ACC112 (cell line): ENCODE results near the gene ZMYND10.

Experiments used
- H2AFZ ChIP-seq: fragments of 200-600 bp; sonication (generic); one replicate; pipeline ENCODE4 v1.6.0; 2017; ENCODE audit warnings: antibody characterized with exemption, low read length; ENCODE audit not compliant: unreplicated experiment
- H3K27ac ChIP-seq: fragments of 200-600 bp; sonication (generic); 2 replicates; pipeline ENCODE4 v1.5.1; 2014; ENCODE audit warnings: low read depth, mild to moderate bottlenecking, antibody characterized with exemption, low read length, moderate library complexity
- H3K27me3 ChIP-seq: fragments of 200-600 bp; sonication (generic); 2 replicates; pipeline ENCODE4 v1.6.1; 2014; ENCODE audit warnings: mild to moderate bottlenecking, antibody characterized with exemption, low read length, moderate library complexity, mixed read lengths; ENCODE audit not compliant: insufficient read depth
- H3K36me3 ChIP-seq: fragments of 200-600 bp; sonication (generic); 2 replicates; pipeline ENCODE4 v1.6.1; 2016; ENCODE audit warnings: mild to moderate bottlenecking, antibody characterized with exemption, low read length, moderate library complexity, mixed read lengths; ENCODE audit not compliant: insufficient read depth
- H3K4me1 ChIP-seq: fragments of 200-600 bp; sonication (generic); one replicate; pipeline ENCODE4 v1.6.1; 2016; ENCODE audit warnings: low read length, mixed read lengths; ENCODE audit not compliant: insufficient read depth, unreplicated experiment, control insufficient read depth
- H3K4me3 ChIP-seq: fragments of 200-600 bp; sonication (generic); 2 replicates; pipeline ENCODE4 v1.5.1; 2014; ENCODE audit warnings: mild to moderate bottlenecking, low read depth, low read length
- H3K79me2 ChIP-seq: fragments of 200-600 bp; sonication (generic); one replicate; pipeline ENCODE4 v1.6.0; 2016; ENCODE audit warnings: low read length; ENCODE audit not compliant: control insufficient read depth, unreplicated experiment, insufficient read depth

ZMYND10 gene

DNA sequence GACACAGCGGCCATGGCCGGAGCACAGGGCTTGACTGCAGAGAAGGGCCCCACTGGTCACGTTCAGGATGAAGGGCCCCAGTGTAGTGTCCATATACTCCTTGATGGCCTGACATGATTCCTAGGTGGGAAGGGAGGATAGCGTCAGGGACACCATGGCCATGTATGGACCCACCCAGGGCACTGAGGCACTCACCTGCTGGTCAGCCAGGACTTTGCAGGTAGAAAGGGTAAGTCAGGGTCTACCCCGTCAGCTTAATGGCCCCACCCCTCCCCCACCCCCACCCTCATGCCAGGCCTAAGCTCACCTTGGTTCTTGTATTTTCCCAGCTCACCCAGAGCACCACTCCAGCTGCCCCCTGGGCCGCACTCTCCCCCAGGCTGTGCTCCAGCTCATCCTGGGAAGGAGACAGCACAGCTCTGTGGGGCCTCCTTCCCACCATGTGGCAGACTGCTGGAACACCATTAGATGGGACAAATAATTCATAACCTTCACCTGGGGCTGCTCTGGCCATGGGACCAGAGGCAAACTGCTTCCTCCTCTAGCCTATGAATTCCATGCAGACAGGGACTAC is 44.8 kb downstream of the ZMYND10 start:
- no peak overlapping the region for H2AFZ ChIP-seq
- H3K4me3 ChIP-seq = peak overlapping the region; percentile 76
- H3K4me1 ChIP-seq = peaks cover 20% of the 10 kb centered on the region
- peak overlapping the region; percentile 82 for H3K27ac ChIP-seq
- no peaks in the 10 kb centered on the region for H3K36me3 ChIP-seq
- H3K27me3 ChIP-seq = no peaks in the 10 kb centered on the region
- peaks cover 5% of the 10 kb centered on the region for H3K79me2 ChIP-seq

GRCh38 chr3:50299929-50300680 is 45.4 kb downstream of the ZMYND10 start:
- Histone ChIP-seq H2AFZ (peak overlapping the region; percentile 40), H3K27me3 (no peaks in the 10 kb centered on the region), H3K27ac (peak overlapping the region; percentile 82), H3K36me3 (no peaks in the 10 kb centered on the region), H3K4me1 (peaks cover 20% of the 10 kb centered on the region), H3K79me2 (peaks cover 5% of the 10 kb centered on the region), H3K4me3 (peak overlapping the region; percentile 76)

GRCh38 chr3:50299638-50299928 is 45.9 kb downstream of the ZMYND10 start:
- peaks cover 5% of the 10 kb centered on the region for H3K79me2 ChIP-seq
- peak overlapping the region; percentile 76 for H3K4me3 ChIP-seq
- H3K4me1 ChIP-seq = peaks cover 20% of the 10 kb centered on the region
- H3K27me3 ChIP-seq = no peaks in the 10 kb centered on the region
- peak overlapping the region; percentile 82 for H3K27ac ChIP-seq
- peak overlapping the region; percentile 40 for H2AFZ ChIP-seq
- no peaks in the 10 kb centered on the region for H3K36me3 ChIP-seq

- Histone ChIP-seq H2AFZ (peak within 1 kb of the TSS; percentile 83), H3K4me1 (peaks cover 20% of the 10 kb centered on the region), H3K4me3 (peak within 1 kb of the TSS; percentile 90), H3K27me3 (no peaks in the 10 kb centered on the region), H3K36me3 (no peaks in the 10 kb centered on the region), H3K79me2 (peaks cover 5% of the 10 kb centered on the region), H3K27ac (peak within 1 kb of the TSS; percentile 82)
Observed at GRCh38 chr3:50298836-50299637, 46.5 kb downstream of the ZMYND10 start, which contains the start of the genes HYAL3 and NAA80. TSS of gene HYAL3 (minus strand) at chr3:50299405. CDS start at chr3:50295602, 3,803 bp downstream. TSS of gene NAA80 (minus strand) at chr3:50299405. CDS start at chr3:50297463, 1,942 bp downstream.

- H3K36me3 ChIP-seq = no peaks in the 10 kb centered on the region
- peaks cover 15% of the 10 kb centered on the region for H3K4me1 ChIP-seq
- peaks cover 5% of the 10 kb centered on the region for H3K79me2 ChIP-seq
- no peaks in the 10 kb centered on the region for H3K27me3 ChIP-seq
- H3K4me3 ChIP-seq = peak overlapping the region; percentile 90
- H2AFZ ChIP-seq = no peak overlapping the region
- H3K27ac ChIP-seq = no peak overlapping the region
Observed at GRCh38 chr3:50297896-50298725, 47.4 kb downstream of the ZMYND10 start.

GRCh38 chr3:50297384-50297775 is 48.2 kb downstream of the ZMYND10 start:
- Histone ChIP-seq H2AFZ (no peak overlapping the region), H3K36me3 (no peaks in the 10 kb centered on the region), H3K4me1 (peaks cover 20% of the 10 kb centered on the region), H3K27me3 (no peaks in the 10 kb centered on the region), H3K79me2 (peaks cover 3% of the 10 kb centered on the region), H3K4me3 (no peak overlapping the region; the same call in 1 of the 2 replicates), H3K27ac (no peak overlapping the region)

DNA sequence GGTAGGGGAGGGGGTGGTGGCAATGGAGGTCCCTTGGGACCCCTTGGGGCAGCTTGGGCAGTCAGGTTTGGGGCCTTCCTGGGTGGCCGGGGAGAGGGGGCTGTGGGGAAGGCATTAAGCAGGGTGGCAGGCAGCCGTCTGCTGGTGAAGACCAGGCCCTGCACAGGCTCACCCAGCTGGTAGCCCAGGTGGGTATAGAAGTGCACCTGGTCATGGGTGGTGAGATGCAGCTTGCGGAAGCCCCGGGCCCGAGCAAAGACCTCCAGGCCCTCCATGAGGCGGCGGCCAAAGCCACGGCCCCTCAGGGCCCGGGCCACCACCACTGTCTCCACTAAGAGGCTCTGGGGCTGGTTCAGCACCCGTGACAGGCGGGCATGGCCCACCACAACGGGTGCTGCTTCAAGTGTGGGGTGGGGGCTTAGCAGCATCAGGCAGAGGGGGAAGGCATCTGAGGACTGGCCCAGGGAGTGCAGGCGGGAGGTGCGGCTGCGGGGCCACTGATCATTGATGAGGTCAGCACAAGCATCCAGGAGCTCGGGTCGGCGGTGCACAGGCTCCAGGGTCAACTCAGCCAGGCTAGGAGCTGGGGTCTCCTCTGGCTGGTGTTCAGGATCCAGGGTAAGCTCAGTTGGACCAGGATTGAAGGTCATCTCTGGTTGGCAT is 48.7 kb downstream of the ZMYND10 start:
- H3K79me2 ChIP-seq = peaks cover 6% of the 10 kb centered on the region
- H3K4me1 ChIP-seq = peaks cover 20% of the 10 kb centered on the region
- no peak overlapping the region; the same call in 1 of the 2 replicates for H3K4me3 ChIP-seq
- H3K27ac ChIP-seq = no peak overlapping the region
- no peaks in the 10 kb centered on the region for H3K36me3 ChIP-seq
- no peak overlapping the region for H2AFZ ChIP-seq
- H3K27me3 ChIP-seq = no peaks in the 10 kb centered on the region

DNA sequence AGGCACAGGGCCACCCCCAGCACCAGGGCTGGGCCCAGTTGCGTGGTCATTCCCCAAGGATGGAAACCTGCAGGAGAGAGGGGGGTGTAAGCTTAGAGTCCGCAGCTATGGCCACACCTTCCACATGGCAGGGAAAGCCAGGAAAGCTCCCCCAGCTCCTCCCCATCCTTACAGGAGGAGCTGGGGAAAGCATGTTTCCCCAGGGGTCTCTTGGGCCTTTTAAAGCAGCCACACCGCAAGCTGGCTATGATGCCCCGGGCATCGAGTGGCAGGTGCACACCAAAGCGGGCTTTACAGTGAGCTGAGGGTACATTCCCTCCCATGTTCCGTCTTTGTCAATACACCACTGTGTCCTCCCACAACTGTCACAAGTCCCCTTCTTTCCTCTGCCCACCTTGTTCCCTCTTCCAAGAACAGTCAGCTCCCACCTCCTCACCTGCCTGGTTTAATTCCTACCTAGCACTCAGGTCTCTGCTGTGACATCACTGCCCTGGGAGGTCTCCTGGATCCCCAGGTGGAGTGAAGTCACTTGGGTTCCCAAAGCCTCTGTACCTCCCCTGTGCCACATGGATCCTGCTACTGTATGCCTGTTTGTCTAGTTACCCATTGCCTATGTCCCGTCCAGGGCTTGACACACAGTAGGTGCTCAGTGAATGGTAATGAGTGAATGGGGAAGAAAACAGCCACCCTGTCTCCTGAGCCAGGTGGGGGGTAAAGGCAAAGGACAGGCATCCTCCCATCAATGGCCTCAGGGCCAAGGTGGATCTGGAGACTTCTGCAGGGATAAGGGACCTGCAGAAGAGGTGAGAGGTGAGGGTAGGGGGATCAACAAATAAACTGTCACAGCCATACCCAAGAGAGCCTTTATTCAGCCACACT is 49.7 kb downstream of the ZMYND10 start:
- no peak overlapping the region for H2AFZ ChIP-seq
- H3K27me3 ChIP-seq = no peaks in the 10 kb centered on the region
- H3K36me3 ChIP-seq = no peaks in the 10 kb centered on the region
- H3K4me1 ChIP-seq = peaks cover 20% of the 10 kb centered on the region
- H3K27ac ChIP-seq = no peak overlapping the region
- no peak overlapping the region for H3K4me3 ChIP-seq
- H3K79me2 ChIP-seq = peaks cover 17% of the 10 kb centered on the region
